ENCODE results near the gene MPRIP.

The MPRIP gene

GRCh38 chr17:17112628-17113200 is 70.5 kb downstream of the MPRIP start:
- H3K27ac ChIP-seq (ENCODE audit: low read depth in 2 of 2, low read length in 2 of 2): no peak overlapping the region

GRCh38 chr17:17114592-17115225 is 72.5 kb downstream of the MPRIP start:
- no peak overlapping the region for H3K9ac ChIP-seq (ENCODE audit: low read depth in 1 of 2, low read length in 2 of 2)
- H3K4me3 ChIP-seq (ENCODE audit: low read length in 2 of 2): no peak overlapping the region
- peaks cover 35 to 39% of the 10 kb centered on the region in 2 donors for H3K4me1 ChIP-seq (ENCODE audit: control insufficient read depth in 2 of 2, insufficient read depth in 2 of 2, low read length in 2 of 2)
- H3K36me3 ChIP-seq (ENCODE audit: control insufficient read depth in 2 of 2, insufficient read depth in 2 of 2, low read length in 2 of 2): peaks cover 0 to 3% of the 10 kb centered on the region in 2 donors
- no peak overlapping the region for H3K27ac ChIP-seq (ENCODE audit: low read depth in 2 of 2, low read length in 2 of 2)
- no peaks in the 10 kb centered on the region for H3K27me3 ChIP-seq (ENCODE audit: control insufficient read depth in 2 of 2, insufficient read depth in 2 of 2, low read length in 2 of 2)
- H3K9me3 ChIP-seq (ENCODE audit: control insufficient read depth in 2 of 2, low read length in 2 of 2): no peaks in the 10 kb centered on the region

More at GRCh38 chr17:17112628-17113200, 70.5 kb downstream of the MPRIP start:
- Histone ChIP-seq H3K36me3 (ENCODE audit: control insufficient read depth in 2 of 2, insufficient read depth in 2 of 2, low read length in 2 of 2) (peaks cover 0 to 3% of the 10 kb centered on the region in 2 donors), H3K4me3 (ENCODE audit: low read length in 2 of 2) (no peak overlapping the region), H3K27me3 (ENCODE audit: control insufficient read depth in 2 of 2, insufficient read depth in 2 of 2, low read length in 2 of 2) (no peaks in the 10 kb centered on the region), H3K9me3 (ENCODE audit: control insufficient read depth in 2 of 2, low read length in 2 of 2) (no peaks in the 10 kb centered on the region), H3K4me1 (ENCODE audit: control insufficient read depth in 2 of 2, insufficient read depth in 2 of 2, low read length in 2 of 2) (peaks cover 35 to 39% of the 10 kb centered on the region in 2 donors), H3K9ac (ENCODE audit: low read depth in 1 of 2, low read length in 2 of 2) (no peak overlapping the region)

- H3K36me3 ChIP-seq (ENCODE audit: control insufficient read depth in 2 of 2, insufficient read depth in 2 of 2, low read length in 2 of 2): peaks cover 0 to 3% of the 10 kb centered on the region in 2 donors
- no peak overlapping the region for H3K4me3 ChIP-seq (ENCODE audit: low read length in 2 of 2)
- no peaks in the 10 kb centered on the region for H3K9me3 ChIP-seq (ENCODE audit: control insufficient read depth in 2 of 2, low read length in 2 of 2)
- no peaks in the 10 kb centered on the region for H3K27me3 ChIP-seq (ENCODE audit: control insufficient read depth in 2 of 2, insufficient read depth in 2 of 2, low read length in 2 of 2)
- peaks cover 35 to 40% of the 10 kb centered on the region in 2 donors for H3K4me1 ChIP-seq (ENCODE audit: control insufficient read depth in 2 of 2, insufficient read depth in 2 of 2, low read length in 2 of 2)
- no peak overlapping the region for H3K9ac ChIP-seq (ENCODE audit: low read depth in 1 of 2, low read length in 2 of 2)
- no peak overlapping the region for H3K27ac ChIP-seq (ENCODE audit: low read depth in 2 of 2, low read length in 2 of 2)
Measured at GRCh38 chr17:17115620-17116019, 73.4 kb downstream of the MPRIP start.

GRCh38 chr17:17116406-17116805 is 74.1 kb downstream of the MPRIP start:
- H3K4me1 ChIP-seq (ENCODE audit: control insufficient read depth in 2 of 2, insufficient read depth in 2 of 2, low read length in 2 of 2): peaks cover 40 to 42% of the 10 kb centered on the region in 2 donors
- H3K27ac ChIP-seq (ENCODE audit: low read depth in 2 of 2, low read length in 2 of 2): no peak overlapping the region

GRCh38 chr17:17117923-17118322 is 75.7 kb downstream of the MPRIP start:
- Histone ChIP-seq H3K9me3 (ENCODE audit: control insufficient read depth in 2 of 2, low read length in 2 of 2) (no peaks in the 10 kb centered on the region), H3K36me3 (ENCODE audit: control insufficient read depth in 2 of 2, insufficient read depth in 2 of 2, low read length in 2 of 2) (no peaks in the 10 kb centered on the region), H3K4me3 (ENCODE audit: low read length in 2 of 2) (no peak overlapping the region), H3K9ac (ENCODE audit: low read depth in 1 of 2, low read length in 2 of 2) (no peak overlapping the region), H3K27me3 (ENCODE audit: control insufficient read depth in 2 of 2, insufficient read depth in 2 of 2, low read length in 2 of 2) (no peaks in the 10 kb centered on the region), H3K4me1 (ENCODE audit: control insufficient read depth in 2 of 2, insufficient read depth in 2 of 2, low read length in 2 of 2) (peaks cover 38 to 43% of the 10 kb centered on the region in 2 donors), H3K27ac (ENCODE audit: low read depth in 2 of 2, low read length in 2 of 2) (peak overlapping the region; percentile 84 to 90)

More at GRCh38 chr17:17116406-17116805, 74.1 kb downstream of the MPRIP start:
- H3K36me3 ChIP-seq (ENCODE audit: control insufficient read depth in 2 of 2, insufficient read depth in 2 of 2, low read length in 2 of 2): peaks cover 0 to 3% of the 10 kb centered on the region in 2 donors
- H3K4me3 ChIP-seq (ENCODE audit: low read length in 2 of 2): no peak overlapping the region
- no peaks in the 10 kb centered on the region for H3K9me3 ChIP-seq (ENCODE audit: control insufficient read depth in 2 of 2, low read length in 2 of 2)
- no peaks in the 10 kb centered on the region for H3K27me3 ChIP-seq (ENCODE audit: control insufficient read depth in 2 of 2, insufficient read depth in 2 of 2, low read length in 2 of 2)
- no peak overlapping the region for H3K9ac ChIP-seq (ENCODE audit: low read depth in 1 of 2, low read length in 2 of 2)

GRCh38 chr17:17118399-17118798 is 76.1 kb downstream of the MPRIP start:
- no peaks in the 10 kb centered on the region for H3K9me3 ChIP-seq (ENCODE audit: control insufficient read depth in 2 of 2, low read length in 2 of 2)
- H3K27me3 ChIP-seq (ENCODE audit: control insufficient read depth in 2 of 2, insufficient read depth in 2 of 2, low read length in 2 of 2): no peaks in the 10 kb centered on the region
- H3K4me3 ChIP-seq (ENCODE audit: low read length in 2 of 2): peak overlapping the region in 1 of 2 donors; percentile 22
- peak overlapping the region; percentile 84 to 90 for H3K27ac ChIP-seq (ENCODE audit: low read depth in 2 of 2, low read length in 2 of 2)
- H3K4me1 ChIP-seq (ENCODE audit: control insufficient read depth in 2 of 2, insufficient read depth in 2 of 2, low read length in 2 of 2): peaks cover 38 to 43% of the 10 kb centered on the region in 2 donors
- peak overlapping the region; percentile 26 to 49 for H3K9ac ChIP-seq (ENCODE audit: low read depth in 1 of 2, low read length in 2 of 2)
- H3K36me3 ChIP-seq (ENCODE audit: control insufficient read depth in 2 of 2, insufficient read depth in 2 of 2, low read length in 2 of 2): no peaks in the 10 kb centered on the region

GRCh38 chr17:17119106-17119505 is 76.8 kb downstream of the MPRIP start:
- no peaks in the 10 kb centered on the region for H3K27me3 ChIP-seq (ENCODE audit: control insufficient read depth in 2 of 2, insufficient read depth in 2 of 2, low read length in 2 of 2)
- H3K9ac ChIP-seq (ENCODE audit: low read depth in 1 of 2, low read length in 2 of 2): peak overlapping the region; percentile 26 to 49
- H3K36me3 ChIP-seq (ENCODE audit: control insufficient read depth in 2 of 2, insufficient read depth in 2 of 2, low read length in 2 of 2): peaks cover 0 to 3% of the 10 kb centered on the region in 2 donors
- peak overlapping the region; percentile 84 to 90 for H3K27ac ChIP-seq (ENCODE audit: low read depth in 2 of 2, low read length in 2 of 2)
- peaks cover 38 to 45% of the 10 kb centered on the region in 2 donors for H3K4me1 ChIP-seq (ENCODE audit: control insufficient read depth in 2 of 2, insufficient read depth in 2 of 2, low read length in 2 of 2)
- no peaks in the 10 kb centered on the region for H3K9me3 ChIP-seq (ENCODE audit: control insufficient read depth in 2 of 2, low read length in 2 of 2)
- no peak overlapping the region for H3K4me3 ChIP-seq (ENCODE audit: low read length in 2 of 2)

GRCh38 chr17:17119533-17119932 is 77.3 kb downstream of the MPRIP start:
- Histone ChIP-seq H3K4me1 (ENCODE audit: control insufficient read depth in 2 of 2, insufficient read depth in 2 of 2, low read length in 2 of 2) (peaks cover 38 to 45% of the 10 kb centered on the region in 2 donors), H3K9ac (ENCODE audit: low read depth in 1 of 2, low read length in 2 of 2) (peak overlapping the region in 1 of 2 donors; percentile 49), H3K9me3 (ENCODE audit: control insufficient read depth in 2 of 2, low read length in 2 of 2) (no peaks in the 10 kb centered on the region), H3K36me3 (ENCODE audit: control insufficient read depth in 2 of 2, insufficient read depth in 2 of 2, low read length in 2 of 2) (peaks cover 0 to 4% of the 10 kb centered on the region in 2 donors), H3K4me3 (ENCODE audit: low read length in 2 of 2) (peak overlapping the region in 1 of 2 donors; percentile 3), H3K27ac (ENCODE audit: low read depth in 2 of 2, low read length in 2 of 2) (peak overlapping the region; percentile 84 to 90), H3K27me3 (ENCODE audit: control insufficient read depth in 2 of 2, insufficient read depth in 2 of 2, low read length in 2 of 2) (no peaks in the 10 kb centered on the region)

GRCh38 chr17:17120294-17120693 is 78.0 kb downstream of the MPRIP start:
- Histone ChIP-seq H3K9ac (ENCODE audit: low read depth in 1 of 2, low read length in 2 of 2) (peak overlapping the region in 1 of 2 donors; percentile 5), H3K4me1 (ENCODE audit: control insufficient read depth in 2 of 2, insufficient read depth in 2 of 2, low read length in 2 of 2) (peaks cover 40 to 45% of the 10 kb centered on the region in 2 donors), H3K27ac (ENCODE audit: low read depth in 2 of 2, low read length in 2 of 2) (peak overlapping the region; percentile 84 to 90)

GRCh38 chr17:17120701-17121100 is 78.4 kb downstream of the MPRIP start:
- no peaks in the 10 kb centered on the region for H3K9me3 ChIP-seq (ENCODE audit: control insufficient read depth in 2 of 2, low read length in 2 of 2)
- peak overlapping the region; percentile 84 to 90 for H3K27ac ChIP-seq (ENCODE audit: low read depth in 2 of 2, low read length in 2 of 2)
- no peaks in the 10 kb centered on the region for H3K27me3 ChIP-seq (ENCODE audit: control insufficient read depth in 2 of 2, insufficient read depth in 2 of 2, low read length in 2 of 2)
- no peak overlapping the region for H3K4me3 ChIP-seq (ENCODE audit: low read length in 2 of 2)
- H3K4me1 ChIP-seq (ENCODE audit: control insufficient read depth in 2 of 2, insufficient read depth in 2 of 2, low read length in 2 of 2): peaks cover 40 to 45% of the 10 kb centered on the region in 2 donors
- H3K36me3 ChIP-seq (ENCODE audit: control insufficient read depth in 2 of 2, insufficient read depth in 2 of 2, low read length in 2 of 2): peaks cover 0 to 4% of the 10 kb centered on the region in 2 donors
- peak overlapping the region in 1 of 2 donors; percentile 21 for H3K9ac ChIP-seq (ENCODE audit: low read depth in 1 of 2, low read length in 2 of 2)

More at GRCh38 chr17:17120294-17120693, 78.0 kb downstream of the MPRIP start:
- Histone ChIP-seq H3K4me3 (ENCODE audit: low read length in 2 of 2) (peak overlapping the region in 1 of 2 donors; percentile 14), H3K36me3 (ENCODE audit: control insufficient read depth in 2 of 2, insufficient read depth in 2 of 2, low read length in 2 of 2) (peaks cover 0 to 4% of the 10 kb centered on the region in 2 donors), H3K9me3 (ENCODE audit: control insufficient read depth in 2 of 2, low read length in 2 of 2) (no peaks in the 10 kb centered on the region), H3K27me3 (ENCODE audit: control insufficient read depth in 2 of 2, insufficient read depth in 2 of 2, low read length in 2 of 2) (no peaks in the 10 kb centered on the region)

Data from mucosa of rectum (tissue), 2 donors.